ENCODE measurements around the gene MS4A12.
"Not testable (repeated sequence)": the region's sequence is repeated elsewhere in the genome, so short reads cannot be mapped to it uniquely, and the experiment has no call there.

The MS4A12 gene

DNA sequence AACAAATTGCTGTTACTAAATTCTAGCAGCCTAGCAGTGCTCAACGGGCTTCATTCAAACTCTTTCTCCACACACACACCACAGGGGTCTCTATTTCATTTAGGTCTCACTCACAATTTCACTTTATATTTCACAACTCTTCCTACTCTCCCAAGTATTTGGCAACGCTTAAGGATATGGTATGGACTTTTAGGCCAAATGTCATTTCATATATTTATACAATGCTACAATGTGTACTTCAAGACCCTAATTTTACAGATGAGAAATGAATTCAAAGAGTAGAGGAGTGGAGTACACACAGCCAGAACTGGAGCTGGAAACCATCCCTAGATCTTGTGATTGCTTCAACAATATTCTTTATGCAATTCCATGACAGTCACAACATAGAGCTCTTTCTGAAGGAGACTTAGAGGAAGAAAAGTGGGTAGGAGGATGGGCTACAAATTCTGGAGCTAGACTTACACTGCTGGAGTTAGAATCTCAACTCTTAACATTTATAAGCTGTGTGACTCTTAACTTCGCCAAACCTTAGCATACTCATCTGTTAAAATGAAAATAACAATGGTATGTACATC lies 20.2 kb downstream of the MS4A12 start:
- DNase-seq (ENCODE audit: low read depth): no peak

DNA sequence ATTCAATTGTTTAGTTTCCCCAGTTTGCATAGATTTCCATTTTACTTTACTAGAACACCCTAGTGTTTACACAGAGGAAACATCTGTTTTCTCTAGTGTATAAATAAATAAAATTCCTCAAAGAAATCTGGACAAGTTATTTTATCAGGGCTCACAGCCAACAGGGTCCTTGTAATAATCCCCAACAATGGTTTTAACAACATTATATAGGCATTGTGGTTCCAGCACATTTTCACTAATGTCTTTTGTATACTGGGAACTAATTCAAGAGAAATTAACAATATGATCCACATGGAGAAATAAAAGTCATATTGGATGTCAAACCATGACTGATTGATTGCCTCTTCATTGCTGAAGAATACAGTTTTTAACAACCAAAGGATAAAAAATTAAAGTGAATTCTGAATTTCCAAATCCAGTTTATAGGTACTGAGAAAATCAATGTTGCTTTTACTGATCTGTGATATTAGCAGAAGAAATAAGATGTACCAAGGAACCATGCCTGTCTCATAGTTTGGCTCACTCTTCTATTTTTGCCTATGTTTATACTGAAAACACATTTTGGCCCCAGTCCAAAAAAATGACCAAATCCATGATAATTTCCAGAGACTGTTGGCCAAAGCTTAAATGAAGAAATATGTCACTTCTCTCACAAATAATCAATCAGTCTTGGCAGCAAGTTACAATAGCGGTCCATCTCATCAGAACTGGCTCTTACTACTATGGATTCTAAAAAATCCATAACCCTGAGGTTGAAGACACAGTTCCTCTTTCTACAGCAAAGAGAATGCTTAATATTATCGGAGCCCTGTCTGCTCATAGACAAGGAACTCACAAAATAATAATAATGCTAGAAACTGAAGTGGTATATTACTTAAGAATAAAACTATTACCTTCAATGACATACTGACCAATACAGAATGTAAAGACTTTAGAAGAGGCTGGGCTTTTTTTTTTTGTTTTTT lies 21.2 kb downstream of the MS4A12 start:
- no peak for DNase-seq (ENCODE audit: low read depth)

DNA sequence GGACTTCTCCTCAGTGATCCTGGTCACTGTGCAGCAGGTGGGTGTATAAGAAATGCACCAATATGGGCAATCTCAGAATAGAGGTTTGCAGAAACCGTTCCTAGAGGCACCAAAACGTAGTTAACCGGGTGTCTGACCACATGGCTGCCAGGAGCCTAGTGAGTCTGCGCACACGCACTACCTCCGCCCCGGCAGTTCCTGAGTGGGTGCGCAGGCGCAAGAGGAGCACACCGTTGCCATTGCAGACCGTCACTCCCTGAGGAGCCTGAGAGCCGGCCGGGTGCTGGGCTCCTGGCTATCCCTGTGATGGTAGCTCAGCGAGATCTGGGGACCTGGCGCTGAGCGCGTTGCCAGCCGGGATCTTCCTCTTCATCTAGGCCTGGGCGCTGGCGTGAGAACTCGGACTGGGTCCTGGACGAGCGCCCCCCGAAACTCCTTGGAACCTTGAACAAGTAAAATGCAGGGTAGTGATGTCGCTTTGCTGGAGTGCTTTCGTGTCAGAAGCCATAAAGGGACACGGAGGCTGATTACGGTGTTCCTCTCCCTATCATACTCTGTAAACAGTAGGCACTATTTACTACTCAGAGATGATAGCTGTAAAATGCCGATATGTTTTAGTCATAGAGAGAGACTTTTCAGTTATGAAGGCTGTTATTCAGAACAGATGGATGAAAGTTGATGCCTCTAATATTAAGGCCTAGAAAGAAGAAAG lies 22.7 kb downstream of the MS4A12 start, which contains the start of gene MS4A13:
Gene MS4A13 (plus strand): TSS at position 249 of the 712 bp plus-strand sequence. CDS start 2,692 bp downstream, outside the sequence.
- no peak for DNase-seq (ENCODE audit: low read depth)

DNA sequence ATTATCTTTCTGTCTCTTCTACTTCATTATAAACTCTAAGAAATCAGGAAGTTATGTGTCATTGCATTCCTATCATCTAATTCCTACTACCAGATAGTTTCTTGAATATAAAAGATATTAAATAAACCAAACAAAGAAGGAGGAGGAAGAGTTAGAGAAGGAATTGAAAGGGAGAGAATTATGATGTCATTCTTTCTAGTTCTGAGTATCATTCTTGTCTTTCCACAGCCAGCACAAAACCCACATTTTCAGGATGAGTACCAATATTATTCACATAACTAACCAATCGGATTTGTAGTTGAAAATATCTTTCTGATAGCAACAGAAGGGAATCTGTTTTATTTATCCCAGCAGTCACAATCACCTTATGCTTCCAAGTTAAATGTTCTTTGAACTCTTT lies 35.9 kb downstream of the MS4A12 start:
- DNase-seq (ENCODE audit: low read depth): no peak

DNA sequence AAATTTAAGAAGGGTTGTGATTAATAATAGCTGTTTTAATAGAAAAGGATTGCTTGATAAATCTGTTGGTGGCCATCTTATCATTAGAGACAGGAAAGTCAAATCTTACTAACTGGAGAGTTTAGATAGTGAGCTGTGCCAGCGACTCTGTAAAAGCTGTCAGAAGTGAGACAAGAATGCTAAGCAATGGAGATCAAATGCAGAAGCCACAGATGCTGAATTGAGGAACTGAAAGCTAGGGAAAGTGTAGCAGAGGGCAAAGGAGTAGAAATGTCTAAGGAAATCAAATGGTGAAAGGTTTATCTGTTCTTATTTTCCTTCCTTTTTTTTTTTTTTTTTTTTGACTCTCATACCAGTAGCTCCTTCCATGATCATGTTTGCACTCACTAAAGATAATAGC lies 36.4 kb downstream of the MS4A12 start:
- no peak for DNase-seq (ENCODE audit: low read depth)

DNA sequence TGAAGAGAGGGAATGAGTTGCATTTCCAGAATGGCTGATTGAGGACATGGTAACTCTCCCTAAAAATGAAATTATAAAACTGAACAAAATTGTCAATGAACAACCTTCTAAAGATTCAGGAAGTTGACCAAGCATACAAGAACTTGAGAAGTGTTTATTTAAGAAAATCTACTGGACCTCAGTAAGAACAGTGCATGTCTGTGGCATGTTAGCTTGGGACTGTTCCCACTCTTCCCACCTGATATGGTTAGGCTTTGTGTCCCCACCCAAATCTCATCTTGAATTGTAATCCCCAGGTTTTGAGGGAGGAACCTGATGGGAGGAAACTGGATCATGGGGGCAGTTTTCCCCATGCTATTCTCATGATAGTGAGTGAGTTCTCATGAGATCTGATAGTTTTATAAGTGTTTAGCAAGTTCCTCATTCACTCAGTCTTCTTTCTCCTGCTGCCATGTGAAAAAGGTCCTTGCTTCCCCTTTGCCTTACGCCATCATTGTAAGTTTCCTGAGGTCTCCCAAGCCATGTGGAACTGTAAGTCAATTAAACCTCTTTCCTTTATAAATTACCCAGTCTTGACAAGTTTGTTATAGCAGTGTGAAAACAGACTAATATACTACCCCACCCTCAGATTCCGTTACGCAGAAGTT lies 38.0 kb downstream of the MS4A12 start:
- DNase-seq (ENCODE audit: low read depth): no peak

DNA sequence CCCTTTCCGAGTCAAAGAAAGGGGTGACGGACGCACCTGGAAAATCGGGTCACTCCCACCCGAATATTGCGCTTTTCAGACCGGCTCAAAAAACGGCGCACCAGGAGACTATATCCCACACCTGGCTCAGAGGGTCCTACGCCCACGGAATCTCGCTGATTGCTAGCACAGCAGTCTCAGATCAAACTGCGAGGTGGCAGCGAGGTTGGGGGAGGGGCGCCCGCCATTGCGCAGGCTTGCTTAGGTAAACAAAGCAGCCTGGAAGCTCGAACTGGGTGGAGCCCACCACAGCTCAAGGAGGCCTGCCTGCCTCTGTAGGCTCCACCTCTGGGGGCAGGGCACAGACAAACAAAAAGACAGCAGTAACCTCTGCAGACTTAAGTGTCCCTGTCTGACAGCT lies 39.8 kb downstream of the MS4A12 start:
- not testable (repeated sequence) for DNase-seq (ENCODE audit: low read depth)

DNA sequence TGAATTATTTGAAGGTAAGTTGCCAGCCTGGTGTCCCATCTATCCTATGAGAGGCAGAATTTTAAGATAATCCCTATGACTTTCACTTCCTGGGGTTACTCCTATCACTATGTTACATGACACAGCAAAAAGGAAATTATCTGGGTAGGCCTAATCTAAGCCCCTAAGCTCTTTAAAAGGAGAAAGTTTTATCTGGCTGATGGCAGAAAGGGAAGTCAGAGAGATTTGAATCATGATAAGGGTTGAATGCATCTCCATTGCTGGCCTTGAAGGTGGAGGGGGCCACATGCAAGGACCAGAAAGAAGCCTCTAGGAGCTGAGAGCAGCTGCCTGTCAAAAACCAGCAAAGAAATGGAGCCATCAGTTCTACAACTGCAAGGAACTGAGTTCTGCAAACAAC lies 46.0 kb downstream of the MS4A12 start:
- not testable (repeated sequence) for DNase-seq (ENCODE audit: low read depth)

DNA sequence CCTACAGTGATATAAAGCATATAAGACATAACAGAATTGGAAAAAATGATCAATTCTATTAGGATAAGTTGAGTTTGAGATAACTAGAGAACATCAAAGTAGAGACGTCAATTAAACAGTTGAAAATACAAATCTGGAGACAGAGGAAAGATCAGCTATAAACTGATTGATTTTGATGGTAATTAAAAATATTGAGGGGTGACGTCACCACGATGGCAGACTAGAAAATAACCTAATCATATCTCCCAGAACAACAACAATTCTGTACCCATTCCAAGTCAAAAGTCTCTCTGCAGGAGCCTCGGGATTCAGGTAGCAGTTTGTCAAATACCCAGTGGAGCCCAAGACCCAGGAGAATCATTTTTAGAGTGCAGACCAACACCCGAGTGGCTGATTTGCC lies 51.5 kb downstream of the MS4A12 start:
- no peak for DNase-seq (ENCODE audit: low read depth)
